ENCODE data around the gene FAM107B.
A peak's percentile ranks its signal among the peaks of the same experiment; 100 is the strongest.
"Not testable (repeated sequence)": the region's sequence is repeated elsewhere in the genome, so short reads cannot be mapped to it uniquely, and the experiment has no call there.

FAM107B gene

GRCh38 chr10:14688606-14689005 is 86.1 kb downstream of the FAM107B start:
- no peak for DNase-seq

- DNase-seq, result not testable (repeated sequence)
Observed at GRCh38 chr10:14688189-14688588, 86.5 kb downstream of the FAM107B start.

GRCh38 chr10:14687340-14687739 is 87.4 kb downstream of the FAM107B start:
- peak; percentile 73 for DNase-seq

GRCh38 chr10:14686356-14686755 is 88.3 kb downstream of the FAM107B start:
- DNase-seq, result no peak

- DNase-seq, result no peak
Observed at GRCh38 chr10:14684354-14684753, 90.3 kb downstream of the FAM107B start.

GRCh38 chr10:14683256-14683655 is 91.4 kb downstream of the FAM107B start:
- no peak for DNase-seq

- no peak for DNase-seq
Observed at GRCh38 chr10:14681802-14682201, 92.9 kb downstream of the FAM107B start.

- DNase-seq, result no peak
Observed at GRCh38 chr10:14681305-14681704, 93.4 kb downstream of the FAM107B start.

GRCh38 chr10:14678637-14679036 is 96.1 kb downstream of the FAM107B start:
- DNase-seq, result no peak

- DNase-seq, result no peak
Observed at GRCh38 chr10:14676732-14677131, 98.0 kb downstream of the FAM107B start.

GRCh38 chr10:14674376-14675050 is 100.2 kb downstream of the FAM107B start:
- peak; percentile 34 for DNase-seq

- no peak for DNase-seq
Observed at GRCh38 chr10:14673189-14673861, 101.4 kb downstream of the FAM107B start.

- no peak for DNase-seq
Observed at GRCh38 chr10:14671386-14671831, 103.3 kb downstream of the FAM107B start.

GRCh38 chr10:14670551-14671240 is 104.0 kb downstream of the FAM107B start:
- no peak for DNase-seq

GRCh38 chr10:14669576-14669975 is 105.1 kb downstream of the FAM107B start:
- no peak for DNase-seq

GRCh38 chr10:14667781-14668180 is 106.9 kb downstream of the FAM107B start:
- no peak for DNase-seq

GRCh38 chr10:14667280-14667679 is 107.4 kb downstream of the FAM107B start:
- DNase-seq, result no peak

GRCh38 chr10:14665865-14666857 is 108.5 kb downstream of the FAM107B start:
- DNase-seq, result no peak

GRCh38 chr10:14665304-14665703 is 109.4 kb downstream of the FAM107B start:
- DNase-seq, result peak; percentile 96

- no peak for DNase-seq
Observed at GRCh38 chr10:14664345-14664744, 110.4 kb downstream of the FAM107B start.

- DNase-seq, result no peak
Observed at GRCh38 chr10:14661818-14662217, 112.9 kb downstream of the FAM107B start.

- no peak for DNase-seq
Observed at GRCh38 chr10:14660831-14661230, 113.9 kb downstream of the FAM107B start.

All from NCI-H146 (cell line).